Type B pancreatic cell (in vitro differentiated cells): ENCODE results near the gene TMEM86B. TPM values are rescaled to one million over a fixed set of nuclear protein-coding genes. Genes with fewer than 3 reads are reported as not detected.

ENCODE experiments used
- DNase-seq: peaks from one replicate; pipeline ENCODE4 v3.0.0; 2021; ENCODE audit warnings: mixed read lengths; ENCODE audit not compliant: unreplicated experiment; ENCODE audit errors: extremely low spot score
- H3K27ac Mint-ChIP-seq: 2 replicates; pipeline ENCODE4 v1.8.0; 2021; ENCODE audit warnings: mild to moderate bottlenecking, mixed read lengths
- H3K27me3 Mint-ChIP-seq: 2 replicates; pipeline ENCODE4 v1.8.0; 2021; ENCODE audit warnings: mixed read lengths
- H3K36me3 Mint-ChIP-seq: 2 replicates; pipeline ENCODE4 v1.8.0; 2021; ENCODE audit warnings: mixed read lengths
- H3K4me1 Mint-ChIP-seq: one replicate; pipeline ENCODE4 v1.8.0; 2021; ENCODE audit warnings: mixed read lengths; ENCODE audit not compliant: unreplicated experiment
- H3K4me3 Mint-ChIP-seq: 2 replicates; pipeline ENCODE4 v1.8.0; 2021; ENCODE audit warnings: mild to moderate bottlenecking, mixed read lengths
- H3K9me3 Mint-ChIP-seq: 2 replicates; pipeline ENCODE4 v1.8.0; 2021; ENCODE audit warnings: mixed read lengths
- CTCF ChIP-seq: fragments of 200-600 bp; sonication (generic); conservative IDR thresholded peaks from 2 replicates; pipeline ENCODE4 v1.5.0; 2021; ENCODE audit warnings: antibody characterized with exemption, mild to moderate bottlenecking
- total RNA-seq: library from RNA; stranded (reverse); gene quantifications from 2 replicates; pipeline ENCODE4 v1.2.1, GENCODE V29; 2021; ENCODE audit warnings: low replicate concordance

Gene TMEM86B
- total RNA-seq, 1 donor from 2014 or later, result 14.4 TPM

GRCh38 chr19:55242517-55242916, 14.0 kb upstream of the TMEM86B start:
- no peaks in the 10 kb centered on the region for H3K9me3 Mint-ChIP-seq
- peaks cover 5% of the 10 kb centered on the region for H3K36me3 Mint-ChIP-seq
- TF ChIP-seq CTCF, result no peak
- no peak overlapping the region for H3K27ac Mint-ChIP-seq
- H3K4me3 Mint-ChIP-seq, result no peak overlapping the region
- DNase-seq, result no peak
- H3K27me3 Mint-ChIP-seq, result no peaks in the 10 kb centered on the region
- H3K4me1 Mint-ChIP-seq, result no peaks in the 10 kb centered on the region

GRCh38 chr19:55241935-55242464, 13.4 kb upstream of the TMEM86B start:
- H3K4me3 Mint-ChIP-seq, result no peak overlapping the region
- no peak for DNase-seq
- no peak for TF ChIP-seq CTCF
- no peaks in the 10 kb centered on the region for H3K27me3 Mint-ChIP-seq
- H3K27ac Mint-ChIP-seq, result no peak overlapping the region
- peaks cover 9% of the 10 kb centered on the region for H3K36me3 Mint-ChIP-seq
- no peaks in the 10 kb centered on the region for H3K4me1 Mint-ChIP-seq
- H3K9me3 Mint-ChIP-seq, result no peaks in the 10 kb centered on the region

- Mint-ChIP-seq H3K27me3 (no peaks in the 10 kb centered on the region), H3K27ac (no peak overlapping the region), H3K9me3 (no peaks in the 10 kb centered on the region), H3K36me3 (peaks cover 13% of the 10 kb centered on the region), H3K4me1 (no peaks in the 10 kb centered on the region), H3K4me3 (no peak overlapping the region)
- no peak for TF ChIP-seq CTCF
- no peak for DNase-seq
These were observed 12.8 kb upstream of the TMEM86B start for GRCh38 chr19:55241143-55241934.

GRCh38 chr19:55240713-55241020, 12.1 kb upstream of the TMEM86B start:
- Mint-ChIP-seq H3K9me3 (no peaks in the 10 kb centered on the region), H3K4me1 (no peaks in the 10 kb centered on the region), H3K27me3 (no peaks in the 10 kb centered on the region), H3K27ac (no peak overlapping the region), H3K36me3 (peaks cover 16% of the 10 kb centered on the region), H3K4me3 (no peak overlapping the region)
- TF ChIP-seq CTCF, result no peak
- DNase-seq, result no peak

- TF ChIP-seq CTCF, result no peak
- Mint-ChIP-seq H3K27me3 (no peaks in the 10 kb centered on the region), H3K36me3 (peaks cover 26% of the 10 kb centered on the region), H3K4me1 (no peaks in the 10 kb centered on the region), H3K27ac (no peak overlapping the region), H3K4me3 (no peak overlapping the region), H3K9me3 (no peaks in the 10 kb centered on the region)
- no peak for DNase-seq
These were observed 10.4 kb upstream of the TMEM86B start for GRCh38 chr19:55239004-55239403.
